Ureter (tissue), 1 donor: ENCODE measurements around the gene CALHM2. TPM values are rescaled to one million over a fixed set of nuclear protein-coding genes. Genes with fewer than 3 reads are reported as not detected.

Experiments
- DNase-seq: peaks from one replicate; pipeline ENCODE4 v3.0.0-alpha.2; 2020; ENCODE audit warnings: low spot score
- total RNA-seq: library from RNA; stranded (reverse); gene quantifications from one replicate; pipeline ENCODE4 v1.2.4, GENCODE V29; 2023
- donor health status: DM: yes; HTN: yes; CAD: no.

Gene CALHM2
- total RNA-seq, 1 donor from 2014 or later = 25.1 TPM

DNA sequence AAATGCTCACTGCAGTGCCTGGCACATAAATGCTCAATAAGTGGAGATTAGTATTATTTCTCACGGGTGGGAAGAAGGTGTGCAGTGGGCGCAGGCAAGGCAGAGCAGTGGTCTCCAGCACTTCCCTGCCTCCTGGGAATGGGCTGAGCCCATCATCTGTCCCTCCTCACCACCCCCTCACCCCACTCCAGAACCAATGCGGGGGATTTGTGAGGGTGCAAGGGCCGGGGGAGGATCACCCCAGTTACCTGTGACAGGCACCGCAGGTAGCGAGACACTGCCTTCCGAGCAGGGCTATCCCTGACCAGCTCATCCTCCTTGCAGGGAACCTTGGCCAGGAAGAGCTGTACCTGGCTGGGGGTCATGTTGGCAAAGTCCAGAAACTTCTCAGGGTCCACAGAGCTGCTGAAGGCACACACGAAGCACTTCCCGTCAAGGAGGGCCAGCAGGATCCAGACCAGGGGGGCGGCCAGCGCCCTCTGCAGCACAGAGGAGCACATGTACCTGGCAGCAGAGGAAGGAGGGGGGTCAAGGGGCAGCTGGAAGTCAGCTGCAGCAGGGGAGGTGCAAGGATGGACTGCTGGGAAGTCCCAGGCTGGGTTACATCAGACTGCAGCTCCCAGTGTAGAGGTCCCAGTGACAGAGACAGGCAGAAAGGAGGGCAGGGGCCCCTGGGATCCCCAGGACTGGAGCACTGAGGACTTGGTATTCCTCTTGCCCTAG, 24.0 kb upstream of the CALHM2 start:
- DNase-seq = no peak

DNA sequence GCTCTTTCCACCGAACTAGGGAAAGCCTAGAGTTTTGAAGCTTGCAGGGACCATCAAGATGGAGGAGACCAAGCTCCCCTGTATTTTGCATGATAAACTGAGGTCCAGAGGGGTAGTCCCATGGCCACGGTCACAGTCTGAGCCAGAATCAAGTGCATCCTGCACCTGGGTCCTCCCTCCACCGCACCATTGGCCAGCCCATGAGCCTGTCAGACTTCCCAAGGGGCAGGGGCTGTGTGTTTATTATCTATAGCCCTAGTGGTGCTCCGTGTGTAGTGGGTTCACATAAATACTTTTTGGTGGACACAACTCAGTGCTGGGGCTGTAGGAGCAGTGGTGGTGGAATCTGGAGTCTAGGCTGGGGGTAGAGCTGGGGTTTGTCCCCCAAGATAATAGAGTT, 23.3 kb upstream of the CALHM2 start:
- no peak for DNase-seq

DNA sequence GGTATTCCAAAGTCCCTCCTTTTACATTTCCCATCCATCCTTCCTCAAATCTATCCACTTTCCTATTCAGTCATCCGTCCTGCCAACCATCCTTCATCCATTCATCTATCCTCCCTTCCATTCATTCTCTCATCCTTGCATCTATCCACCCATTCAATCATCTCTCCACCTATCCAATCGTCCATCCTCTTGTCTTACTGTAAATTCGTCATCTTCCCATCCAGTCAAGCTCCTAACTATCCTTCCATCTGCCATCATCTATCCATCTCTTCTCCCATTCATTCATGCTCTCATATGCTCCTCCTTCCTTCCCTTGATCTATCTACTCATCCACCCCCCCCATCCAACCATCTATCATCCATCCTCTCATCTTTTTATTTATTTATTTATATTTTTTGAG, 21.9 kb upstream of the CALHM2 start:
- DNase-seq = no peak

DNA sequence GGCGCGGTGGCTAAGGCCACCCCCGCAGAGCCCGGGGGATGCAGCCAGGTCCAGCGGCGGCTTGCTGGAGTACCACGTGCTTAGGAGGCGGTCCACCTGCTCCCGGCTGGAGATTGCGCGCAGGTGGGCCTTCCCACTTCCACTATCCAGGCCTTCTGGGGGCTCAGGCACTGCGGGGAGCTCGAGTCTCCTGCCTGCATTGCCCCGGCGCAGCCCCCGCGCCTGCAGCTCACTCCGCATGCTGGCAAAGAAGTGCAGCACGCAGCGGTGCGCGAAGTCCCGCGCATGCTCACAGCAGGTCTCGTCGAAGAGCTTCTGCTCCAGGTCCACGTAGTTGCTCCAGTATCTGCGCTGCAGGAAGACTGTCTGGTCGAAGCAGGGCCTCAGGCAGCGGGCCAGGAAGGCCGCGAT, 21.1 kb upstream of the CALHM2 start:
- no peak for DNase-seq

DNA sequence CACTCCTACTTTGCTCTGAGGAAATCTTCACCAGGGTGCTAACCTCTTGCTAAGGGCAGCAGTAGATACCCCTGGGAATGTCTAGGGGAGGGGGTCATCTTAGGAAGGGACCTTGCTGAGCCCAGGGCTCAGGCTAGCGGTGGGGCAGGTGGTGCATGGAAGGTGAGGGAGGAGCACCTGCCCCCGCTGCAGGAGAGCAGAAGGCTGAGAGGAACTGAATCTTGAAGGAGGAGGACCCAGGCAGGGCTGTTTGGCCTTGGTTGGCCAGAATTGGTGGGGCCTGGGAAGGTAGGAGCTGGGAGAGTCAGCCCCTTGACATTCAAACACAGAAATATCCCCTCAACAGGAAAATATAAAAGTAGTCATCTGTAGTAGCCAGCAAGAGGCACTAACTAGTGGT, 19.8 kb upstream of the CALHM2 start:
- DNase-seq = no peak

DNA sequence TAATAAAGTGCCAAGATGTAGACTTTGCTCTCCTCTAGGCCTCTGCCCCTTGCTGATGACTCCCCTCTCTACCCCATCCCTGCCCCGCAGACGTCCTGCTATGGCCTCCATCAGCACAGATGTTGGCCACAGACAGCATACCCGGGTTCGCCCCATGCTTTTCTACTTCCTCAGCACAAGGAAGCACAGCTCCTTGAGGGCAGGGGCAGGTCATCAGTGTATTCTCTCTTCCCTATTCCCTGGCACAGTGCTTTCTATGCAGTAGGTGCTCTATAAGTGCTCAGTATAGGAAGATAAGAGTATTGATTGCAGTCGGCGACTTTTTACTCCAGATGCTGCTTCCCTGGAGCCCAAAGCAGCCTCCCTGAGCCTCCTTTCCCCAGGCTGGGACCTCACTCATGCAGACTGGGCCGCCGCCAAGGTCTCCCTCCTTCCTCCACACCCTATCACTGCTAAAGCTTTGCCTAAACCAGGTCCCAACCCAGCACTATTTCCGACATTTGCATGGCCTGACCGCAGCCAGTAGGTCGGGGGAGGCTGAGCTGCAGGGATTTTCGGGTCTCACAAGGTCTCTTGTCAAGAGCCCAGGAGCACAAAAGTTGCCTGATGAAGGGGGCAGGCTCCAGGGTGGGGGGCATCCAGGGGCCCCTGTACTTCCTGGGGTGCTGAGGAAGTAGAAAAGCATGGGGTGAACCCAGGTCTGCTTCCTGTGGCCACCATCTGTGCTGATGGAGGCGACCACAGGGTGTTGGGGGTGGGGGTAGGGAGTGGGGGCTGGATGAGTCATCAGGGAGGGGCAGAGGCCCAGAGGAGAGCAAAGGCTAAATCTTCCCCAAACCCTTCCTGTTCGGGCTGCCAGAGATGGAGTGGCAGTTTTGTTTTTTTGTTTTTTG, 18.8 kb upstream of the CALHM2 start:
- peak; percentile 73 for DNase-seq

DNA sequence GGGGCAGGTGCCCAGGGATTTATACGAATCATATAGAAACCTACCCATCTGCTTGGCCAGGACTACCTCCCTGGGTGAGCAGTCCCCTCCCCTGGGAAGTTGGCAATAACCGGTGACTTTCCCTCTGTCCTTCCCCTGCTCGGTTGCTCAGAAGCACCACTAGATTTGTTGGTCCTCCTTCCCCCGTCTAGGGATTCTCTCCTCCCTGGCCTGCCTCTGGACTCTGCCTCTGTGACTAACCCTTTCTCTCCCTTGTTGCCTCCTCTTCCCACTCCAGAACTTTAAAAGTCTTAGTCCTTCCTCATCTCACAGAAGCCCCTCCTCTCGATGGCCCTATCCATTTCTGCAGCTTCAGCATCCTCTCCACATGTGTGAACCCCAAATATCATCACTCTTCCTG, 17.0 kb upstream of the CALHM2 start:
- no peak for DNase-seq

DNA sequence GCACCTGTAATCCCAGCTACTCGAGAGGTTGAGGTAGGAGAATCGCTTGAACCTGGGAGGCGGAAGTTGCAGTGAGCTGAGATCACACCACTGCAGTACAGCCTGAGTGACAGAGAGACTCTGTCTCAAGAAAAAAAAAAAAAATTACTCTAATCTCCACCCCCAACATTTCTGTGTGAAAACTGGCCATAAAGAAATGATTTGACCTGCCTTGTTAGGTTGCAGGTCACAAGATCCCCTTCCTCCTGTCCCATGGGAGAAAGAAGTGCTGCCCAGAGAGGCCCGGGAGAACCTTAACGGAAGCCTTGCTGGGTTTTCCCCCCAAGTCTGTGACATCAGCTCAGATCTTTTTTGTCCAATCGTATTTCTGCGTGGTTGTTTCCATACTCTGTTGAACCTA, 15.2 kb upstream of the CALHM2 start:
- DNase-seq = no peak

DNA sequence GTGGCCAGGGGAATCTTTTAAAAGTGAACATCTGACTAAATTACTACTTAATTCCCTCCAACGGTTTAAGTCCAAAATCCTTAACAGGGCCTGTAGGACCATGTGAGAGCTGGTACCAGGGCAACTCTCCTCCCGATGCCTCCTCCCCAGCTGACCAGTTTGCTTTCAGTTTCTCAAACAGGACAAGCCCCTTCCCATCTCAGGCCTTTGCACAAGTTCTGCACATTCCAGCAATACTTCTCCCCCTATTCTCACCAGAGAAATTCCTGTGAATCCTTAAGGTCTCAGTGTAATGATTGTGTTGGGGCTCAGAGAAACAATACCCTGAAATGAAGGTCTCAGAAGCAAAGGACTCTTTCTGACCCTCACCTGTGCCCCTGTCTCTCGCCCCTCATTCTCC, 14.6 kb upstream of the CALHM2 start:
- no peak for DNase-seq

DNA sequence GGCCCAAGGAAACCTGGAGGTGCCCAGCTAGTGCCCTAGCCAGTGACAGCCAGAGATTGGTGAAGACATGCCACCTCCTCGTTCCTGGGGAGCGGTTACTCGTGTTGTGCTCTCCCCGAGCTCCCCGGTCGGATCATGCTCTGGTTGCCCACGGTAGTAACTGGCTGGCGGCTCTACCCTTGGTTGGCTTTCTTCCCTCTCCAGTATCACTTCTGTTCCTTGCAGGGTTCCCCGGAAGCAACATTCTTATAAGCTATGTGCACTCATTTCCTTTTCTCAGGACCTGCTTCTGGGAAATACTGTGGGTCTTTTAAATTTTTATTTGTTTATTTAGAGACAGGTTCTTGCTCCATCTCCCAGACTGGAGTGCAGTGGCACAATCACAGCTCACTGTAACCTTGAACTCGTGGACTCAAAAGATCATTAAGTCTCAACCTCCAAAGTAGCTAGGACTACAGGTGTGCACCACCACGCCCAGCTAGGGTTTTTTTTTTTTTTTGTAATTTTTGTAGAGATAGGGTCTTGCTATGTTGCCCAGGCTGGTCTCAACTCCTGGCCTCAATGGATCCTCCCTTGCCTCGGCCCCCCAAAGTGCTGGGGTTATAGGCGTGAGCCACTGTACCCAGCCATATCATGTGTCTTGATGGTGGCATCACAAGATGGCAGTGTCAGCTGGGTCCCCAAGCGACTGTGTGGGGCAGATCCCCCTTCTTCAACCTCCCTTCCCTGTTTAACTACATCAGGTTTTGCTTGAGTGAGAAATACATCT, 13.4 kb upstream of the CALHM2 start:
- no peak for DNase-seq

DNA sequence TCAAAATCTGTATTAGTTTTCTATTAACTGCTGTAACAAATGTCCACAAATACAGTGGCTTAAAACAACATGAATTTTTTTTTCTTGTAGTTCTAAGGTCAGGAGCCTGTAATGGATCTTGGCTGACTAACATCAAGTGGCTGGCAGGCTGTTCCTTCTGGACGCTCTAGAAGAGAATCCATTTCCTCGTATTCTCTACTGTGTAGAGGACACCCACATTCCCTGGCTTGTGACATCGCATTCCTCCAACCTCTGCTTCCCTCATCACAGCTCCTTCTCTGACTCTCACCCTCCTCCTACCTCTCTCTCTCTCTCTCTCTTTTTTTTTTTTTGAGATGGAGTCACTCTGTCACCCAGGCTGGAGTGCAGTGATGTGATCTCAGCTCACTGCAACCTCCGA, 11.3 kb upstream of the CALHM2 start:
- no peak for DNase-seq

DNA sequence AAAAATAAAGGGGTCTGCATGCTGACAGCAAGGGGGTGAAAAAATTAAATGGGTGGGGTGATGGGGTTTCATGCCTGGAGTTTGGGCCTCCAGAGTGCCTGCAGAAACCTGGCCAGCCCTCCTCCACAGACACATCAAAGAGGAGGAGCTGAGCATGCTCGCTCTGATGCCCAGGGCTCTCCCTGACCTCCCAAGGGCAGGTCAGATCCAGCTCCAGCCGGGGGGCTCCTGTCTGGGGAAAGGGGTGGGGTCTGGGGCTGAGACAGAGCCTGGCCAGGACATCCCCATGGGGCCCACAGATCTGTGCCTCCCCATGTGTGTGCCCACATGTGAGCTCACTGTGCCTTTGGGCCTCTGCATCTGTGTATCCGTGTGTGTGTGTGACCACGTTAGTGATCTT, 7.4 kb upstream of the CALHM2 start:
- no peak for DNase-seq

DNA sequence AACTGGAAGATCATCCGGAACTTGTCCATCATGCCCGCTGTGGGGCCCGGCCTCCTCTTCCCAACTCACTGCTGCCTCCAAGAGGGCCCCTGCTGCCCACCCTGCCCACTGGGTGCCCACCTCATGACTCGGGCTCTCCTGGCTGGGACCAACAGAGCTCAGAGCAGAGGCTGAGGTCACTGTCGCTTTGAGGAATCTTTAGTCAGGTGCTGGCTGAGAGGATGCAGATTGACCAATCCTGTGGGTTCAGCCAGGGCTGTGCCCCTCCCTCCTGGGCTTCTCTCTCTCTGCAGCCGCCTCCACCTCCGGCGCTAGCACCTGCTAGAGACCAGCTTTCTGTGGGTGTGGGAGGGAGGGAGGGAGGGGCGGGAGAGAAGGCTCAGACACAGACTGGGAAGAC, 6.5 kb upstream of the CALHM2 start, which contains the start of gene CALHM1:
Gene CALHM1 (minus strand): TSS at position 181 of the 400 bp plus-strand sequence. CDS start 149 bp downstream, at position 32.
- no peak for DNase-seq

DNA sequence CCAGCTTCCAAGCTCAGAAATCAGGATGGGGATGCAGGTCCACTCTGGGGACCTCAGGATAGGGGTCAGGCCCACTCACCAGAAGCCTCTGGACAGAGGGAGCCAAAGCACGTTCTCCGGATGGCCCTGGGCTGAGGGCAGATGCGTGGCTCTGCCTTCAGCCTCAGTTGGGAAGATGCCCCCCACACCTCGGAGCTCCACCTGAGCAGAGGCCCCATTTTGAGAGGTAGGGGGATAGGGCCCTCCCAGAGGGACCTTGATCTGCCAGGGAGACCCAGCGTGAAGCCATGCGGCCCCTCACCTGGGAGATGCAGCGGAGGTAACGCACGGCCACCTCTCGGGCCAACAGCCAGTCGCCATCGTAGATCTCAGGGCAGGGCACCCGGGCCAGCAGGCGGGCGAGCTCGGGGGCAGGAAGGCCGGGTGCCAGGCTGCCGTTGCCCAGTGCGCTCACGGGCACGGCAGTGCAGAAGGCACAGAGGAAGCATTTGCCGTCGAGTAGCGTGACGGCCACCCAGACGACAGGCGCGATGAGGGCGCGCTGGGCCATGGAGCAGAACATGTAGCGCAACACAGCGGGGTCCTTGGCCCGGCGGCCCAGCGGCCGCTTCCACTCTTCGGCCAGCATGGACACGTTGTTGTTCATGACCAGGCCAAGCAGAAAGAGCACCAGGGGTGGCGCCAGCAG, 5.9 kb upstream of the CALHM2 start:
- DNase-seq = no peak

DNA sequence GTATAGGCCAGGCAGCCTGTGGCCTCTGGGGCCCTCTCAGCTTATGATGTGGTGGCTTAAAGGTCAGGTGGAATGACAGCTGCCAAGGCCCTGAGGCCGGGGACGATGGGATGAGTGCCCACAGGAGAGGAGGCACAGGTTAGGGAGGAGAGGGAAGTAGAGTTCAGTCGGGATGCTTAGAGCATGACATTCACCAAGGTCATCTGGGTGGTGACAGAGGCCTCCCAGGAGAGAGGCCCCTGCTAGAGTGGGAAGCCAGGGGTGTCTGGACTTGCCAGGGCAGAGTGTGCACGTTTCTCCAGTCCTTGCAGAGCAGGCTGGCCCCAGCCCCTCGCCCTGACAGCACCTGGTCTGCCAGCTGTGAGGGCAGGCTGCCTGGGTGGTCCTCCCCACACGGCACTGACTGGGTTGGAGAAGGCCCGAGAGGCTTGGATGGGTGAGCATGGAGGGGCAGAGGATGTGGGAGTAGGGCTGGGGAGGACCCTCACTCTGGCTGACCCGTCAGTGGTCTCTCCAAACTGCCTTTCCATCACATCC, 5.1 kb upstream of the CALHM2 start:
- no peak for DNase-seq

DNA sequence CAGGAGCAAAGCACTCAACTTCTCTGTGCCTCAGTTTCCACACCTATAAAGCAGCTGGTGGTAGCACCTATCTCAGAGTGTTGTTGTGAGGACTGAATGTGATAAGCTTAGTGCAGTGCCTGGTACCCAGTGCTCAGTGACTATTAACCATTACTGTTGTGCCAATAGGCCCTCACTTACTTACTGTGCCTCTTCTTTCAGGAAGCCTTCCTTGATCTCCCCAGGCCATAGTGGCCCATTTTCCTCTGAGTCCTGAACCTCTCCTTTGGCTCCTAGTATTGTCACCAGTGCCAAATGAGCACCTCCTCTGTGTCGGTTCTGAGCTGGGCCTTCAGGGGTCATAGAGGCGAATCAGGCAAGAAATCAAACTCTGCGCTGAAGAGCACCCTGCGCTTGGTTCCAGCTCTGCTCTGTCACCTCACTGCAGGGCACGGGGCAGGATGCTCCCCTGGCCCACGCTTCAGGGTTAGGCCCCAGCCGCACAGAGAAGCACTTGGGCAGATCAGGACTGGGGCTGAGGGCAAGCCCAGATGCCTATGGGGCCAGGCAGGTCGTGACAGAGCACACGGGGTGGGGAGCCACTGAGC, 4.0 kb upstream of the CALHM2 start:
- no peak for DNase-seq

DNA sequence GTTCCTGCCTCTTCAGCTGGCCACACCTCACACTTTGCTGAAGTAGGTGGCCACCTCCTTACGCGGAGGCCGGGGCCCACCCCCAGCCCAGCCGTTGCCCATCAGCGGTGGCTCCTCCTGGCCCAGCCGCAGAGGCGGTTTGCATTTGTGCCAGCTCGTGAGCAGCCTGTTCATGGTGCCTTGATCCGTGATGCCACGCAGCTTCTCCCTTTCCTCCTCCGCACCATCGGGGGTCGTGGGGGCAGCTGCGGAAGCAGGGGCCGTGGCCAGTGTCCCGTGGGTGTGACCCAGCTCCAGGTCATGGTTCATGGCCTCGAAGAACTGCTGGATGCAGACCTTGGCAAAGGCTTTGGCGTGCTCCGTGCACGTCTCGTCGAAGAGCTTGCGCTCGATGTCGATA, 3.1 kb upstream of the CALHM2 start:
- no peak for DNase-seq

DNA sequence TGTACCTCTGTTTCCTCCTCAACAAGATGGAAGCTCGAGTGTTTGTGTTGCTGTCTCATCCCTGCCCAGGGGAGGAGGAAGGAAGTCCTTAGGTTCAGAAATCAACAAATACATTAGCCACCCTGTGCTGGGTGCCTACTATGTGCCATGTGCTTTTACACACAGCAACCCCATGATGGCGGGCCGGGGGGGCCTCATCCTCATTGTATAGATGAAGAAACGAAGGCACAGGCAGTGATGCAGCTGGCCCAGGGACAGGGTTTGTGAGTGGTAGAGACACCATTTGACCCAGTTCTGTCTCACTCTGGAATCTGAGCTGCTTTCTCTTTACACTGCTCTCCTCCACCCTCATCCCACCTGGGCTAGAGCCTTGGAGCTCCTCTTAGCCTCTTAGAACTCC, 1.9 kb upstream of the CALHM2 start:
- DNase-seq = no peak

DNA sequence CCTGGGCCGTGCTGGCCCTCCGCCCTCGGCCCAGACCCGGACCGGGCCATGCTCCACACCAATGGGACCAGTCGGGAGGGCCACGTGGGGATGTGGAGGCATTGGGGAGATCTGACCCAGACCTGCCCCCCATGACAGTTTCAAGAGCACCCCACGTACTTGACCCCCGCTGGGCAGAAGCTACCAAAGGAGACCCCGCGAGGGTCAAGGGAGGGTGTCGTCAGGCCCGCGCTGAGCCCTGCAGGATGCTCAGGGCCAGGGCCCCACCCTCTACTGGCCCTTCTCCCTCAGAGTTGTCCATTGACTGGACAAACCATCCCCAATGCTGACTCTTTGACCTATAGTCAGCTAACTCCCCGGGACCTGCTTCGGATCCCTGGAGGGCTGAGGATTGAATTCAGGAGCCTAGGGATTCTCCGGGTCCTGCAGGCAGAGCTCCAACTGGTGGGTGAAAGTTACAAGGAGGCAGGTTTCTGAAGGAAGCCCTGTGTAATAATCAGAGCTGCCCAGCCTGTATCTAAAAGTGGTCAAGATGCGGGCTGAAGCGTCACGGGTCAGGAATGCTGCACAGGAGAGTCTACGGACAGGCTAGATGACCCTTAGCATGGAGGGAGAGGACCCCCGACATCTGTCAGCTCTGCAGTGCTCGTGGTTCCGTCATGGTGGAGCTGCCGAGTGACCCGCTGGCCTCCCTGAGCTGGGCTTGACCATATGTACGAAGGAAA, 498 bp upstream of the CALHM2 start:
- DNase-seq = no peak

DNA sequence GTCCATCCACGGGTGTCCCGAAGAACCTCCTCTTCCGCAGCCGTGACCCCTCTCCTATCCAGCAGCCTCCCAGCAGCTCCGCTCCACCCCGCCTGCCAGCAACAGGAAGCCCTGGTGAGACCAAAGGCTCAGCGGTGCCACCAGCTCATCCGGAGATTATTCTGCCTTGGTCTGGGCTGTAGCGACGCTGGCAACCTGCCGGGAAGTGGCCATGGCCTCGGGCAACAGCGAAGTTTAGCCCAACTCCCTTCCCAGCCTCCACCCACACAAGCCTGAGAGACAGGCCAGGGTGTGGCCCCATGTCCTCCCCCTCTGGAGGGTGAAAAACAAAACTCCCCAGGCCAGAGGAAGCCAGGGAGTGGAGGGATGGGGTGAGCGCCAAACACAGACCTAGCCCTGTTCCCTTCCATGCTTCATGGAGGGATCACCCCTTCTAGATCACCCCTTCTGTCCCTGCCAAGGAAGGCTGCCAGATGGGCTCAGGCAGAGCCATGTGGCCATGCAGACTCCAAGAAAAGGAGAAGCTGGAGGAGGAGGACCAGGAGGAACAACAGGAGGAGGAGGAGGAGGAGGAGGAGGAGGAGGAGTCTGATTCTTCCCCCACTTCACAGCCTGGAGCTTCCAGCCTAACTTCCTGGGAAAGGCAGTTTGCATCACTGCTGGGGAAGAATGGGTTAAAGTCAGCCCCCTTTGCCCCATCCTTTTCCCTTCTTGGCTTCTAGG, 918 bp downstream of the CALHM2 start:
- DNase-seq = peak; percentile 82
